Thyroid gland (tissue), 4 donors: ENCODE results near the gene STRN3.

Experiments
- CTCF ChIP-seq, 6 experiments: fragments of 200-600 bp in 3 of 6; fragments of 450-650 bp in 3 of 6; sonication (generic) in 3 of 6; IDR thresholded peaks; one replicate each; pipeline ENCODE4 v1.5.1; 2016 to 2019; ENCODE audit warnings: antibody characterized with exemption in 6 of 6, mild to moderate bottlenecking in 2 of 6, inconsistent platforms in 1 of 6, moderate library complexity in 1 of 6
- POLR2A ChIP-seq, 2 donors: fragments of 450-650 bp; IDR thresholded peaks; one replicate each; pipeline ENCODE4 v1.6.1; 2017; ENCODE audit warnings: antibody characterized with exemption in 2 of 2, mild to moderate bottlenecking in 2 of 2, moderate library complexity in 1 of 2

- TF ChIP-seq CTCF (IDR thresholded peaks at IDR 0.05) (no peak), POLR2A (IDR thresholded peaks at IDR 0.05) (no peak)
Measured at GRCh38 chr14:30876692-30877091, 149.5 kb downstream of the STRN3 start.
